Measurements from ENCODE around the gene CTPS2. TPM values are rescaled to one million over a fixed set of nuclear protein-coding genes. Genes with fewer than 3 reads are reported as not detected.
"Not testable (repeated sequence)": the region's sequence is repeated elsewhere in the genome, so short reads cannot be mapped to it uniquely, and the experiment has no call there.

CTPS2 gene
- polyA plus RNA-seq, 4 donors = 32.8 to 49.6 (median 40.0) TPM

- DNase-seq (ENCODE audit: low read depth in 4 of 4, low spot score in 2 of 4) = no peak
Observed at GRCh38 chrX:16658284-16658683, 54.2 kb downstream of the CTPS2 start.

GRCh38 chrX:16654093-16654492 lies 58.4 kb downstream of the CTPS2 start:
- DNase-seq (ENCODE audit: low read depth in 4 of 4, low spot score in 2 of 4) = no peak

DNA sequence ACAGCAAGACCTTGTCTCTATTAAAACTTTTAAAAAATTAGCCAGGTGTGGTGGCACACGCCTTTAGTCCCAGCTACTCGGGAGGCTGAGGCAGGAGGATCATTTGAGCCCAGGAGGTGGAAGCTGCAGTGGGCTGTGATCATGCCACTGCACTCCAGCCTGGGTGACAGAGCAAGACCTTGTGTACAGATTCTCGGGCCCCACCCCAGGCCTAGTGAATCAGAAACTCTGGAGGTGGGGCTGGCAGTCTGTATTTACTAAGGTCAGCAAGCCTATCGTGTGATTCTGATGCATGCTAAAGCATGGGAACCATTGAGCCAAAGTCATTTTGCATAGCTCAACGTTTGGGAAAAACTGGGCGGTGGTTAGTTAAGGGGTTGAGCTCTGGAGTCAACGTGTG lies 59.0 kb downstream of the CTPS2 start:
- DNase-seq (ENCODE audit: low read depth in 4 of 4, low spot score in 2 of 4) = no peak

GRCh38 chrX:16651391-16652024 lies 61.0 kb downstream of the CTPS2 start:
- DNase-seq (ENCODE audit: low read depth in 4 of 4, low spot score in 2 of 4) = no peak

DNA sequence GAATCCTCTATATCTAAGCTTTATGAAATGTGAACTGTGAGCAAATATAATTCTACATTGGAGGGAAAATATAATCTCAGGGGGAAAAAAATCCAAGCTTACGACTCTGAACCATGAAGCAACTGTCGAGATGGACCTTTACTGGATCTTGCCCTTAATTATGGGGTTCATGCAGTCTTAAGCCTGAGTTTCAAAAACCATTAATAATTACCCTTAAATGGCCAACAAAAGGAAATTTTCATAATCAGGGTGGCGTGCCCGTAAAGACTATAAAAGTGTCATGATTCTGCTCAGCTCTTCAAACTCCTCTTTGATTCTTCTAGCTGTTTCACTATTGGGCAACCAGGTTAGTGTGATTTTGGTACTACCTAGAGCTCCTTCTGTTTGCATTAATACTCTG lies 62.6 kb downstream of the CTPS2 start, which contains the start of gene S100G:
TSS of gene S100G (plus strand) at position 301 of the 400 bp plus-strand sequence. CDS start 849 bp downstream, outside the sequence.
- DNase-seq (ENCODE audit: low read depth in 4 of 4, low spot score in 2 of 4) = no peak

GRCh38 chrX:16646366-16647138 lies 65.9 kb downstream of the CTPS2 start:
- DNase-seq (ENCODE audit: low read depth in 4 of 4, low spot score in 2 of 4) = no peak

- DNase-seq (ENCODE audit: low read depth in 4 of 4, low spot score in 2 of 4) = no peak
Observed at GRCh38 chrX:16643176-16643575, 69.3 kb downstream of the CTPS2 start.

GRCh38 chrX:16640823-16641222 lies 71.6 kb downstream of the CTPS2 start:
- DNase-seq (ENCODE audit: low read depth in 4 of 4, low spot score in 2 of 4) = no peak

- DNase-seq (ENCODE audit: low read depth in 4 of 4, low spot score in 2 of 4) = no peak
Observed at GRCh38 chrX:16639966-16640365, 72.5 kb downstream of the CTPS2 start.

DNA sequence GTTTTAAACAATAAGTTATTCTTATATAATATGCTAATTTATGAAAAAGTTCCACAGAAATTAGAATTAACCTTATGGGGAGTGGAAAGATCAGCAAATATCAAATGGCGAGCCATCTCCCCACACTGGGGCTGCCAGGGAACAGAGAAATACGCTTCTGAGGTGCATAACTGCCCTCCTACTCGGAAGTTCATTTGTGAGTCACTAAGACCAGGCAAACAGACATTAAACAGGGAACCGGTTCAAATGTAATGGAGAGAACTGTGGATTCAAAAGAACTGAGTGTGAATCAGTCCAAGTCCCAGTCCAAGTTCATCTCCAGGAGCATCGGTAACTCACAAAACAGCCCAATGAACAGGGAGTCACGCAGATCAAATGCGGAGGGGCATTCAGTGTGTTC lies 73.9 kb downstream of the CTPS2 start:
- no peak for DNase-seq (ENCODE audit: low read depth in 4 of 4, low spot score in 2 of 4)

- no peak for DNase-seq (ENCODE audit: low read depth in 4 of 4, low spot score in 2 of 4)
Observed at GRCh38 chrX:16635596-16635995, 76.9 kb downstream of the CTPS2 start.

GRCh38 chrX:16635040-16635439 lies 77.4 kb downstream of the CTPS2 start:
- DNase-seq (ENCODE audit: low read depth in 4 of 4, low spot score in 2 of 4) = no peak

DNA sequence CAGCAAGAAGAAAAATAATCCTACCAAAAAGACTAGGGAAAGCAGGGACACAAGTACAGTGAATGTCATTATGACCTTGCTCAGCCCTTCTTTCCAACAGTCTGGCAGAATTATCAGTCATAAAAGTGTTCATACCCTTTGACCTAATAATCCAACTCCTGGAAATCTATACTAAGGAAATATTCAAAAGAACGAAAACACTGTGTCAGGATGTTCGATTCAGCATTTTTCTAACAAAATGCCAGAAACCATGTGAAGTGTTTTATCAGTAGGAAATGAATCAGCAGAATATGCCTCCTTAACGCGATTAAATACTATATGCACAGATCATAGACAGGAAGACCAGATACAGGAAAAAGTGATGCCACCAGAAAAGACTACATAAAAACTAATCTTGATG lies 78.7 kb downstream of the CTPS2 start:
- no peak for DNase-seq (ENCODE audit: low read depth in 4 of 4, low spot score in 2 of 4)

- DNase-seq (ENCODE audit: low read depth in 4 of 4, low spot score in 2 of 4) = no peak
Observed at GRCh38 chrX:16629909-16630308, 82.6 kb downstream of the CTPS2 start.

DNA sequence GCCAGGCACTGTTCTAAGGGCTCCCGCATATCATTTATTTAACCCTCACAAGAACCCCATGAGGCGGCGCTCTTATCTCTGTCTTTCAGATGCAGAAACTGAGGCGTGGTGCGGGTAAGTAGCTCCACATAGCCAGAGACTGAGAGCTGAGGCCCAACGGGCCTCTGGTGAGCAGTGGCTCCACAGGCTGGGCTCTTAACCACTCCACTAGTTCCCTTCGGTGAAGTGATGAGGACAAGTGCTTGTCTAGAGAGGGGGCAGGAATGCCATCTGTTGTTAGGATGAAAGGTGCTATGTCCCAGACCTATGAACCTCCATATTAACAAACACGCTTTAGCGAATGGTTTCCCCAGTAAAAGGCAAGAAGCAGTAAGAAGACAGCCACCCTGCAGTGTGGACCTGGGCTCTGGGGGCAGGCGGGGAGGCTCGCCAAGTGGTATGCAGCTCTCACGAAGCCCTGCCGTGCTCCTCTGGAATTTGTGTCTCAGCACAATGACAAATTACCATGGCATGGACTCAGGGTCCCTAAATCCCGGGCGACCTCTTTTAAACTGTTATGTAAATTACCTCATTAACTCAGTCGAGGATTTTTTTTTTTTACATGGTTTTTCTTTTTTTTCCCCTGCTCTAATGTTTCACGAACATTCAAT lies 83.4 kb downstream of the CTPS2 start:
- DNase-seq (ENCODE audit: low read depth in 4 of 4, low spot score in 2 of 4) = no peak

GRCh38 chrX:16628511-16628910 lies 84.0 kb downstream of the CTPS2 start:
- DNase-seq (ENCODE audit: low read depth in 4 of 4, low spot score in 2 of 4) = not testable (repeated sequence)

DNA sequence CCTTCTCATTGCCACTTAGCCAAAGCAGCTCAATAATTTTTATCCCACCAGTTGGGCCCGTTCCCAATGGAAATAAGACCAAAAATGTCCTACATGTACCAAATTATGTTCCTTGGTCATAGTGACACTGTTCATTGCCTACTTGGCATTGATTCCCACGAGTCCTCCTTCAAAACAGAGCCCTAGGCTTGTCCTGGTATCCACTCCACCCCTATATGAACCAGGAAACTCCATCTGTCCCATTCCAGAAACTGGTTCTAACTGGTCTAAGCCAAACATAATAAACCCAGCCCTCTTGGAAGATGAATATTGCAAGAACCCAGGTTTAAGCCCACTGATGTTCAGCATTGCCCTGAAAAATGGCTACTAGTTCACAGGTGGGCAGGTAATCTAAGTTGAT lies 93.4 kb downstream of the CTPS2 start:
- DNase-seq (ENCODE audit: low read depth in 4 of 4, low spot score in 2 of 4) = no peak

GRCh38 chrX:16618422-16618821 lies 94.0 kb downstream of the CTPS2 start:
- DNase-seq (ENCODE audit: low read depth in 4 of 4, low spot score in 2 of 4) = no peak

DNA sequence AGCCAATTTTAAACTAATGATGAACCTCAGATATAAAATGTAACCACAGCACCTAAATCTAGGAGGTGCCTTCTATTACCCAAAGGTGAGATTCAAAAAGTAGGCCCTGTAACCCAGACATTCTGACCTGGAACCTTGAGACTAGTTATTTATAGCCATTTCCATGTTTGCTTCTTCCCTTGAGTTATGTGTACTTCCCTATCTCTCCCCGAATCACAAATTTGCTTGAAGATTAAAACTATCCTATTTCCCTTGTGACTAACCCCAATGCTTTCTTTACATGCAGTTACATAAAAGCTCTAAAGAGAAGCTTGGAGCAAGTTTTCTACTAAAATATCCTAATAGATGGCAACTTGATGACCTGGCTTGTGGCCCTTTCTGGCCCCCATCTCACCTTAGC lies 95.1 kb downstream of the CTPS2 start:
- DNase-seq (ENCODE audit: low read depth in 4 of 4, low spot score in 2 of 4) = no peak

GRCh38 chrX:16612257-16612897 lies 100.1 kb downstream of the CTPS2 start:
- no peak for DNase-seq (ENCODE audit: low read depth in 4 of 4, low spot score in 2 of 4)

- DNase-seq (ENCODE audit: low read depth in 4 of 4, low spot score in 2 of 4) = not testable (repeated sequence)
Observed at GRCh38 chrX:16610654-16611053, 101.8 kb downstream of the CTPS2 start.

Measured in left renal cortex interstitium (tissue), 4 donors.